GM18517 (cell line): ENCODE data around the gene CCDC51.
"Not testable (repeated sequence)": the region's sequence is repeated elsewhere in the genome, so short reads cannot be mapped to it uniquely, and the experiment has no call there.

Source experiments
- ATAC-seq: cut with Tn5 transposase; IDR thresholded peaks from one replicate; pipeline ENCODE4 v1.9.1; 2021; ENCODE audit warnings: mild to moderate bottlenecking, moderate library complexity; ENCODE audit not compliant: unreplicated experiment

Gene CCDC51

GRCh38 chr3:48408823-48409281, 31.1 kb downstream of the CCDC51 start:
- no peak for ATAC-seq

- no peak for ATAC-seq
Observed at GRCh38 chr3:48407542-48408099, 32.3 kb downstream of the CCDC51 start.

GRCh38 chr3:48406443-48407431, 33.2 kb downstream of the CCDC51 start:
- ATAC-seq: no peak

GRCh38 chr3:48405971-48406370, 33.9 kb downstream of the CCDC51 start:
- ATAC-seq: no peak

- ATAC-seq: no peak
Observed at GRCh38 chr3:48405343-48405881, 34.5 kb downstream of the CCDC51 start.

- ATAC-seq: no peak
Observed at GRCh38 chr3:48404440-48405342, 35.2 kb downstream of the CCDC51 start.

GRCh38 chr3:48403533-48404439, 36.1 kb downstream of the CCDC51 start:
- ATAC-seq: no peak

GRCh38 chr3:48402907-48403306, 37.0 kb downstream of the CCDC51 start:
- ATAC-seq: no peak

GRCh38 chr3:48402281-48402732, 37.6 kb downstream of the CCDC51 start:
- no peak for ATAC-seq

- not testable (repeated sequence) for ATAC-seq
Observed at GRCh38 chr3:48401434-48401901, 38.5 kb downstream of the CCDC51 start.

GRCh38 chr3:48400824-48401433, 39.0 kb downstream of the CCDC51 start:
- no peak for ATAC-seq

- no peak for ATAC-seq
Observed at GRCh38 chr3:48399387-48400172, 40.3 kb downstream of the CCDC51 start.

- ATAC-seq: no peak
Observed at GRCh38 chr3:48398701-48399386, 41.1 kb downstream of the CCDC51 start.

GRCh38 chr3:48397767-48398681, 41.9 kb downstream of the CCDC51 start:
- ATAC-seq: no peak

- no peak for ATAC-seq
Observed at GRCh38 chr3:48395714-48396113, 44.2 kb downstream of the CCDC51 start.

GRCh38 chr3:48394391-48394790, 45.5 kb downstream of the CCDC51 start:
- no peak for ATAC-seq

- ATAC-seq: no peak
Observed at GRCh38 chr3:48388966-48389365, 51.0 kb downstream of the CCDC51 start.
